Measurements from ENCODE around the gene C5AR2.
"Not testable (repeated sequence)": the region's sequence is repeated elsewhere in the genome, so short reads cannot be mapped to it uniquely, and the experiment has no call there.

The C5AR2 gene

DNA sequence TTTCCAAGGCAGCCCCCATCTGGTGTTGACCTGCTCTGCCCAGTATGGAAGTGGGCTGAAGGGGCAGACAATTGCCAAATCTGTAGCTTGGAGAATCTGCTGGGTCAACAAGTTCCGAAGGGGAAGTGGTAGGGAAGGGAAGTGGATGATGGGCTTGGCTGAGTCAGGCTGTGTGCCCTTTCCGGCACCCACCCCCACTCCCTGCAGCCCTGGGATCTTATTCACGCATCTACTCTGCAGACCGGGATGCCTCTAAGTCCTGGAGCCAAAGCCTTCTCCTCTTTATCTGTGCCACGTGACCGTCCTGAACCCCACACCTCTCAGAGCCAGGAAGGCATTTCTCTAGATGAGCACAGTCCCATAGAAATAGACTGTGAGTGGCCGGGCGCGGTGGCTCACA, 7.5 kb upstream of the C5AR2 start:
- DNase-seq, result no peak

DNA sequence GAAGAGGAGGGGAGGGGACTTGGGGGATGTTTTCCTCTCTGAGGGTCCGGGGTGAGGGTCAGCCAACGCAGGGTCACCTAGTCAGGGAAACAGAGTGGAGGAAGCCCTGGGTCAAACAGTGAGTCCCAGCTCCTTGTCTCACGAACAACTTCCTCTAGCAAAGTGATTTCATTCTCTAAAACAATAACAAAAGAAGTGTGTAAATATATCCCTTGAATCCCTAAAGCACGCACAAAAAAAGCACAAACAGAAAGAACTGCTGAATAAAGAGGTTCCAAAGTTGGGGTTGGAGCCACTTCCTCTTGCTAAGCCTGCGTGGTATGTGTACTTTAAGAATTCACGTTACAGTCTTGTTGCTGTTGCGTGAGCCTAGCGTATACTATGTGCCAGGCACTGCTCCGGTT, 1.5 kb upstream of the C5AR2 start:
- no peak for DNase-seq

DNA sequence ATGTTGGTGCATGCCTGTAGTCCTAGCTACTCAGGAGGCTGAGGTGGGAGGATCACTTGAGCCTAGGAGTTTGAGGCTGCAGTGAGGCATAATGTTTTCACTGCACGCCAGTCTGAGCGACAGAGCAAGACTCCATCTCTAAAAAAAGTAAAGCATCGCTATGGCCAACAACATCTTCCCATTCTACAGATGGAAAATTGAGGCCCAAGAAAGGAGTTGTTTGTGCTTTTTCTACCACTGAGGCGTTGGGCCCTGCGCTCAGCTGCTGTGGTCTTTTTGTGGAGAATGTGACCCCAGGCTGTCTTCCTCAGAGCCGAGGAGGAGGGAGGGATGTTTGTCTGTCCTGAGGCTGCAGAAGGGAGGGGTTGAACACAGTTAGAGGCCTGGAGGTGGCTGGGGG, 485 bp upstream of the C5AR2 start:
- DNase-seq, result no peak

DNA sequence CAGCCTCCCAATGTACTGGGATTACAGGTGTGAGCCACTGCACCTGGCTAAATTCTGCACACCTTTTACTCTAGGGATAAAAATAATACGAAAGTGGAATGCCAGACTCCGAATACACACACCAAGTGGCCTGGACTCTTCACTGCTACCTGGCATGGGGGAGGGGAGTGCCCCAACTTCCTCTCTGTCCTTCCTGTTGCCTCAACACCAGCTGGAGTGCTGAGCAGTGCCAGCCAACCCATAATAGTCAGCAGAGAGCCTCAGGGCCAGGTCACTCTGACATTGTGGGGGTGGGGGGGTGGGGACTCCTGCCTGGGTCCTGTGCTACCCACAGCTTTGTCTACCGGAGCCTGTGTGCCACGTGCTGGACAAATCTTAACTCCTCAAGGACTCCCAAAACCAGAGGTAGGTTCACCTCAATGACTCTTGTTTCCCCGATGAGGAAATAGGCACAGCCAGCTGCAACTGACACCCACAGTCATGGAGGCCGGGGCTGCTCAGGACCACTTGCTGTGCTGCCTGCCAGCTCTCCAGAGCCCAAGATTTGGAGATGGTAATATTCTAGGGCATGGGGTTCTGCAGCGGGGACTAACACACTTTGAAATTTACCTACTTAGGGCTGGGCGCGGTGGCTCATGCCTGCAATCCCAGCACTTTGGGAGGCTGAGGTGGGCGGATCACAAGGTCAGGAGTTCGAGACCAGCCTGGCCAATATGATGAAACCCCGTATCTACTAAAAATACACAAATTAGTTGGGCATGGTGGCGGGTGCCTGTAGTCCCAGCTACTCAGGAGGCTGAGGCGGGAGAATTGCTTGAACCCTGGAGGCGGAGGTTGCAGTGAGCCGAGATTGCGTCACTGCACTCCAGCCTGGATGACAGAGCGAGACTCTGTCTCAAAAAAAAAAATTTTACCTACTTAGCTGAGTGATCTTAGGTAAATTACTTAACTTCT, 5.1 kb downstream of the C5AR2 start:
- DNase-seq, result not testable (repeated sequence)

DNA sequence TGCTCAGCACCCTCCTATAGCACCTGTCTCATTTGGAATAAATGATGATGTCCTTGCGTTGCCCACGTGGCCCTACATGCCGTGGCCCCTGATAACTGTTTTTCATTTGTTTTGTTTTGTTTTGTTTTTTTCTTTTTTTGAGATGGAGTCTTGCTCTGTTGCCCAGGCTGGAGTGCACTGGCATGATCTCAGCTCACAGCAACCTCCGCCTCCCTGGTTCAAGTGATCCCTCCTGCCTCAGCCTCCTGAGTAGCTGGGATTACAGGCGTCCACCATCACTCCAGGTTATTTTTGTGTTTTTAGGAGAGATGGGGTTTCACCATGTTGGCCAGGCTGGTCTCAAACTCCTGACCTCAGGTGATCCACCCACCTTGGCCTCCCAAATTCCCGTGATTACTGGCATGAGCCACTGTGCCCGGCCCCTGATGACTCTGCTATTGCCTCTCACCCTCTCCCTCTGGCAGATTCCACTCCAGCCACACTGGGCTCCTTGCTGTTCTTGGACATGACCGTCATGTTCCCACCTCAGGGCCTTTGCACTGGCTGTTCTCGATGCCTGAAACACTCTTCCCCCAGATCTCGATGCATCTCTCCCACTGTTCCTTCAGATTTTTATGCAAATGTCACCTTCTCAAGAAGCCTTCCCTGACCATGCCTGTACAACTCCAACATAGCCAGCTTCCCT, 7.4 kb downstream of the C5AR2 start:
- no peak for DNase-seq

DNA sequence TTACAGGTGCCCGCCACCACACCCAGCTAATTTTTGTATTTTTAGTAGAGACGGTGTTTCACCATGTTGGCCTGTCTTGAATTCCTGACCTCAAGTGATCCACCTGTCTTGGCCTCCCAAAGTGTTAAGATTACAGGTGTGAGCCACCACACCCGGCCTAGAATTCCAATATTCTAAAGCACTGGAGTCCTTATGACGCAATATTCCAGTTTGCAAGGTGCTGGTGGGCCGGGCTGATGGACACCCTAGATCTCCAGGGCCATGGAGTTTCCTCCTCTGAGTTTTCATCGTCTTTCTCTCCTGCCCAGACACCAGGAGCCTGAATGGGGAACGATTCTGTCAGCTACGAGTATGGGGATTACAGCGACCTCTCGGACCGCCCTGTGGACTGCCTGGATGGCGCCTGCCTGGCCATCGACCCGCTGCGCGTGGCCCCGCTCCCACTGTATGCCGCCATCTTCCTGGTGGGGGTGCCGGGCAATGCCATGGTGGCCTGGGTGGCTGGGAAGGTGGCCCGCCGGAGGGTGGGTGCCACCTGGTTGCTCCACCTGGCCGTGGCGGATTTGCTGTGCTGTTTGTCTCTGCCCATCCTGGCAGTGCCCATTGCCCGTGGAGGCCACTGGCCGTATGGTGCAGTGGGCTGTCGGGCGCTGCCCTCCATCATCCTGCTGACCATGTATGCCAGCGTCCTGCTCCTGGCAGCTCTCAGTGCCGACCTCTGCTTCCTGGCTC, 8.7 kb downstream of the C5AR2 start:
- no peak for DNase-seq

DNA sequence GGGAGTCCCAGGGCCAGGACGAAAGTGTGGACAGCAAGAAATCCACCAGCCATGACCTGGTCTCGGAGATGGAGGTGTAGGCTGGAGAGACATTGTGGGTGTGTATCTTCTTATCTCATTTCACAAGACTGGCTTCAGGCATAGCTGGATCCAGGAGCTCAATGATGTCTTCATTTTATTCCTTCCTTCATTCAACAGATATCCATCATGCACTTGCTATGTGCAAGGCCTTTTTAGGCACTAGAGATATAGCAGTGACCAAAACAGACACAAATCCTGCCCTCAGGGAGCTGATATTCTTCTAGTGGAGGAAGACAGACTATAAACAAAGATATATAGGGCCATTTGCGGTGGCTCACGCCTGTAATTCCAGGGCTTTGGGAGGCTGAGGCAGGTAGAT, 9.8 kb downstream of the C5AR2 start:
- DNase-seq, result no peak

DNA sequence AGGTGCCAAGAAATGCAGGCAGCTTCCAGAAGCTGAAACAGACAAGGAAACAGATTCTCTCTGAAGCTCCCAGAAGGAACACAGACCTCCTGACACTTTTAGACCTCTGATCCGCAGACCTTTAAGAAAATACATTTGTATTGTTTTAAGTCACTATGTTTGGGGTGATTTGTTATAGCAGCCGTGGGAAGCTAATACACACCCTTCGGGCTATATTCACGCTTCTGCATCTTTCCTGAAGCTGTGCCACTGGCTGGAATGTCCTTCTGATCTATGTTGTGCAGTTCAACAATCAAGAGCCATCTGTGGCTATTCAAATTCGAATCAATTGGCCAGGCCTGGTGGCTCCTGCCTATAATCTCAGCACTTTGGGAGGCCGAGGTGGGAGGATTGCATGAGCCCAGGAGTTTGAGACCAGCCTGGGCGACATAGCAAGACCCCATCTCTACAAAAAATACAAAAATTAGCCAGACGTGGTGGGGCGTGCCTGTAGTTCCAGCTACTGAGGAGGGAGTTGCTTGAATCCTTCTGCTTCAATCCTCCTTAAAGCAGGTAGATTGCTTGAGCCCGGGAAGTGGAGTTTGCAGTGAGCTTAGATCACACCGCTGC, 11.3 kb downstream of the C5AR2 start:
- no peak for DNase-seq

DNA sequence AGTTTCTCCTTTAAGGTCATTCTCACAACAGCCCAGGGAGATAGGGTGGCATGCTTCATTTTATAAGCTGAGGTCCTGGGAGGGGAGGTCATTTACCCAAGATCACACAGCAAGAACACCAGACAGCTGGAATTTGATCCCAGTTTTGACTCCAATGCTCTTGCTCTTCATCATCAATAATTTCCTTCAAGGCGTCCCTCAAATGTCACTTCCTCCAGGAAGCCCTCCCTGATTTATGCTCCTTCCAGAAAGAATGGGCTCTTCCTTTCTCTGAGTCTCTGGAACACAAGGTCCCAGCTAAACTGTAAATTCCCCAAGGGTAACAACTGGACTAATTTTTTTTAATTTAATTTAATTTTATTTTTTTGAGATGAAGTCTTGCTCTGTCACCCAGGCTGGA, 12.4 kb downstream of the C5AR2 start:
- DNase-seq, result no peak

DNA sequence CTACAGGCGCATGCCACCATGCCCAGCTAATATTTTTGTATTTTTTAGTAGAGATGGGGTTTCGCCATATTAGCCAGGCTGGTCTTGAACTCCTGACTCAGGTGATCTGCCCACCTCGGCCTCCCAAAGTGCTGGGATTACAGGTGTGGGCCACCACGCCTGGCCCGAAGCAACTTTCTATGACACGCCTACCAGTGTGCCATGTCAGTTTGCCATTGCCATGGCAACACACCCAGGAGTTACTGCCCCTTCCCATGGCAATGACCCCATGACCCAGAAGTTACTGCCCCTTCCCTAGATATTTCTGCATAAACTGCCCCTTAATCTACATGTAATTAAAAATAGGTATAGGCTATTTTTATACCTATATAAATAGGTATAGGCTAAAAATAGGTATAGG, 14.0 kb downstream of the C5AR2 start:
- not testable (repeated sequence) for DNase-seq

DNA sequence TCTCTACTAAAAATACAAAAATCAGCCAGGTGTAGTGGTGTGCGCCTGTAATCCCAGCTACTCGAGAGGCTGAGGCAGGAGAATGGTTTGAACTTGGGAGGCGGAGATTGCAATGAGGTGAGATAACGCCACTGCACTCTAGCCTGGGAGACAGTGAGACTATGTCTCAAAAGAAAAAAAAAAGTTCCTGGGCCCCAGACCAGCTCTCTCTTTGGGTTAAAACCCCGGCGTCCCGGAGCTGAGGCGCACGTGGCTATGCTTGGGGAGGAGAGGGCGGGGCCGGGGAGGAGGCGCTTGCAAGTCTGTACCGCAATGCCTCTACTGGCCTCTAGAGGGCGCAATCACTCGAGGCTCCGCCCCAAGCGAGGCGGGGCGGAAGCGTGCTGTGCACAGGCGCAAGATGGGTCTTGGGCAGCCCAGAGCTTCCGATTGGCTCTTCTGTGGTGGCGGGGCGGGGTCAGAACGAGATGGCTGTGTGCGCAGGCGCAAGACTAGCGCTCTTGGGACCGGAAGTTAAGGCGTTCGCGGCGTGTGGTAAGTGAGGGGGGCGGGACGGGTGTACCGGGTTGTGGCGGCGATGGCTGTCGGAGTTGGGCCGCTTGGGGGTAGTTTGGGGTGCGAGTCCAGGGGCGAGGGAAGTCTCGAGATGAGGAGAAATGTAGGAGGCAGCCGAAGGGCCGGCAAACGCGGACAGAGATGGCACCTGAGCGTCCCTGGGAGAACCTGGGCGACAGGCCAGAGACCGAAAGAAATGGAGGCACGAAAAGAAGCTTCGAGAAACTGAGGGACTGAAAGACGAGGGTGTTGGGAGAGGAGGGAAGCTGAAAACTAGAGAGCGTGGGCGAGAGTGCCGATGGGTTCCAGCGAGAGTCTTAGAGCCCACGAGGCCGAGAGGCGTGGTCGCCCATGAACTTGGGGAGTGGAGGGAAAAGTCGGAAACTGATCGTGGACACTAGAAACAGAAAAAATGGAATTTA, 17.1 kb downstream of the C5AR2 start, which contains the start of gene DHX34:
Gene DHX34 (plus strand): TSS at position 497 of the 977 bp plus-strand sequence. CDS start 3,716 bp downstream, outside the sequence.
- peak; percentile 98 for DNase-seq

DNA sequence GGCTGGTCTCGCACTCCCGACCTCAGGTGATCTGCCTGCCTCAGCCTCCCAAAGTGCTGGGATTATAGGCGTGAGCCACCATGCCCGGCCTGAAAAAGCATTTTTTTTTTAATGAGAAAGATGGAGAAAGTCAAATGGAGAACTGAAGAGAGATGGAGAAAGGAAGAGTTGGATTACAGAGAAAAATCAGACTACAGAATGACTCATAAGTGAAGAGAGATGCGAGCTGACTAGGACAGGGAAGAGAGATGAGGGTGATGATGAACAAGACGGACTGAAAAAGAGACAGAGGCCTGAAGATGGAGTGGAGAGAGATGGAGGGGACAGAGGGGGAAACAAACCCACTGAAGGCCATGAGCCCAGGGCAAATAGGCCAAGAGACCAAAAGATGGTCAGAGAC, 18.7 kb downstream of the C5AR2 start:
- DNase-seq, result no peak

DNA sequence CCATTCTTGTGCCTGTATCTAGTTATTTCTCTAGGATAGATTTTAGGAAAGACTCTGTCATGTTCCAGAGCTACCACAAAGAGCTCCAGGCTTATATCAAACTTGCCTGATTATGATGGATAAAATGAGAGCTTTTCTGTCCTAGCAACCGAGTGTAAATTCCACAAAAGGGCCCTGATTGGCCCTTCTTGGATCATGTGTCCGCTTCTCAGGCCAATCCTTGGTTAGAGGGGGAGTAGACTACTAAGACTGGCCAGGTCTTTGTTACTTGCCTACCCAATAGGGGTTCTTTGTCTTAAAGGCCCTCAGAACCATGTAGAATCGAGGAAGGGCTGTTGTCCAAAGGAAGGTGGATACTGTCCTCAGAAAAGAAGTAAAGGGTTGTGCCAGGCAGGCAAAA, 19.6 kb downstream of the C5AR2 start:
- no peak for DNase-seq

DNA sequence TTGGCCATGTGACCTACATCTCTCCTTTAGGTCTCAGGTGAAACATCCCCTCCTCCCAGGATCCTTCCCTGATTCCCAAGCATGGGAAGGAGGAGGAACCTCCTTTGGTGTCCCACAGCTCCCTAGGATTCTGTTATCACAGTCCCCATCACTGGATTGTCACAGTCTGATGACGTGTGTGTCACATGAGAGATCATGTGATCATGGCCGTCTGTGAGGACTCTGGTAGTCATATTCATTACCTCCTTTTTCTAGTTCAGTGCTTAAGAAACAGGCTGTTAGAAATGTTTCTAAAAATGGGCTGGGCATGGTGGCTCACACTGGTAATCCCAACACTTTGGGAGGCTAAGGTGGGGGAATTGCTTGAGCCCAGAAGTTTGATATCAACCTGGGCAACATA, 20.1 kb downstream of the C5AR2 start:
- DNase-seq, result no peak

DNA sequence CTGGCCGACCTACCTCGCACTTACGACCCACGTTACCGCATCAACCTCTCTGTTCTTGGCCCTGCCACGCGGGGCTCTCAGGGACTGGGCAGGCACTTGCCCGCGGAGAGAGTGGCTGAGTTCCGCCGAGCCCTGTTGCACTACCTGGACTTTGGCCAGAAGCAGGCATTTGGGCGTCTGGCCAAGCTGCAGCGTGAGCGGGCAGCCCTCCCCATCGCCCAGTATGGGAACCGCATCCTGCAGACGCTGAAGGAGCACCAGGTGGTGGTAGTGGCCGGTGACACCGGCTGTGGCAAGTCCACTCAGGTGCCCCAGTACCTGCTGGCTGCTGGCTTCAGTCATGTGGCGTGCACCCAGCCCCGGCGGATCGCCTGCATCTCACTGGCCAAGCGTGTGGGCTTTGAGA, 21.3 kb downstream of the C5AR2 start:
- no peak for DNase-seq

DNA sequence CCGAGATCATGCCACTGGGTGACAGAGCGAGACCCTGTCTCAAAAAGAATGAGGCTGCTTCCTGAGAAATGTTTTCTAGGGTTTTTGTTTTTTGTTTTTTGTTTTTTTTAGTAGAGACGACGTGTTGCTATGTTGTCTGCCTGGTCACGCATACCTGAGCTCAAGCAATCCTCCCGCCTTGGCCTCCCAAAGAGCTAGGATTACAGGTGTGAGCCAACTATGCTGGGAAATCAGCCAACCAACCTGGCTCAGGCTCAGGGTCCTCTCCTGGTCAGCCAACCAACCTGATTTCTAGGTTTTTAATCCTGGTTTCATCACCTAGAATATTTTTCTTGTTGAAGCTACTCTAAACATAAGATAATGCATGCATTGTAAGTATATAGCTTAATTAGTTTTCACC, 24.9 kb downstream of the C5AR2 start:
- DNase-seq, result no peak

DNA sequence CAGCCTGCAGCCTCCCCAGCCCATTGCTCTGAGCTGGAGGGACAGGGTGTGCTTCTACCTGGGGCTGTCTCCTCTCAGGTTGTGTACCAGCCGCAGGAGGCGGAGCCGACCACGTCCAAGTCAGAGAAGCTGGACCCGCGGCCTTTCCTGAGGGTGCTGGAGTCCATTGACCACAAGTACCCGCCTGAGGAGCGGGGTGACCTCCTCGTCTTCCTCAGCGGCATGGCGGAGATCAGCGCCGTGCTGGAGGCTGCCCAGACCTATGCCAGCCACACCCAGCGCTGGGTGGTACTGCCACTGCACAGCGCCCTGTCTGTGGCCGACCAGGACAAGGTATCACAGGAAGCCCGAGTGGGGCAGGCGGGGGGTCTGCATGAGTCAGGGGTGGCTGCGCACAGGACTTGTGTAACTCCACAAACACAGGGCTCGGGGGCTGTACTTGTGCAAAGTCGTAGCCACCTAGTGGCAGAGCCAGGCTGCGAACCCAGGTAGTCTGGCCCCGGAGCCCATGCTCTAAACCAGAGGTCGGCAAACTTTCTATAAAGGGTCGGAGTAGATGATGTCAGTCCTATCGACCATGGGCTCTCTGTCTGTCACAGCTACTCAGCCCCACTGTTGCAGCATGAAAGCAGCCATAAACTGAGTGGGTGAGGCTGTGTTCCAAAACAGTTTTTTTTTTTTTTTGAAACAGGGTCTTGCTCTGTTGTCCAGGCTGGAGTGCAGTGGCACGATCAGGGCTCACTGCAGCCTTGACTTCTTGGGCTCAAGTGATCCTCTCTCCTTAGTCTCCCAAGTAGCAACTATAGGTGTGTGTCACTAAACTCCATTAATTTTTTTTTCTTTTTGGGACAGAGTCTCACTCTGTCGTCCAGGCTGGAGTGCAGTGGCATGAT, 26.1 kb downstream of the C5AR2 start:
- DNase-seq, result no peak

DNA sequence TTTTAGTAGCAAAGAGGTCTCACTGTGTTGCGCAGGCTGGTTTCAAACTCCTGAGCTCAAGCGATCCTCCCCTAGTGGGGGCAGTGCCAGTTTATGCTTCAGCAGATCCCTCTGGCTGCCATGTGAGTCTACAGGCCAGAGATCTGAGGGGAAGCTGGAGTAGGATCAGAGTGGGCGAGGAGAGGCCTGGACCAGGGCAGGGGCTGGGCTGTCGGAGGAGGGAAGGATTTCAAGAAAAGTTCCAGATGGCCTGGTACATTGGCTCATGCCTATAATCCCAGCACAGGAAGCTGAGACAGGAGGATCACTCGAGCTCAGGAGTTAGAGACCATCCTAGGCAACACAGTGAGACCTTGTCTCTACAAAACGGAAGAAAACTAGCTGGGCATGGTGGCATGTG, 27.0 kb downstream of the C5AR2 start:
- DNase-seq, result no peak

DNA sequence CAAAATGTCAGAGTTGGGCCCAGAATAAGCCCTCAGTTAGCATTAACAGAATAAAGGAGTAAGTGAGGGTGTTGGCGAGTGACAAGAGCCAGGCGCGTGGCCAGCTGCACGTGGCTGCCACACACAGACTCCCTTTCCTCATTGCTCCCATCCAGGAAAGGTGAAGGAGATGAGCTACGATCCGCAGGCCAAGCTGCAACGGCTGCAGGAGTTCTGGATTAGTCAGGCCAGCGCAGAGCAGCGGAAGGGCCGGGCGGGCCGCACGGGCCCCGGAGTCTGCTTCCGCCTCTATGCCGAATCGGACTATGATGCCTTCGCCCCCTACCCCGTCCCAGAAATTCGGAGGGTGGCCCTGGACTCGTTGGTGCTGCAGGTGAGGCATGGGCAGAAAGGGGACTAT, 30.3 kb downstream of the C5AR2 start:
- no peak for DNase-seq

DNA sequence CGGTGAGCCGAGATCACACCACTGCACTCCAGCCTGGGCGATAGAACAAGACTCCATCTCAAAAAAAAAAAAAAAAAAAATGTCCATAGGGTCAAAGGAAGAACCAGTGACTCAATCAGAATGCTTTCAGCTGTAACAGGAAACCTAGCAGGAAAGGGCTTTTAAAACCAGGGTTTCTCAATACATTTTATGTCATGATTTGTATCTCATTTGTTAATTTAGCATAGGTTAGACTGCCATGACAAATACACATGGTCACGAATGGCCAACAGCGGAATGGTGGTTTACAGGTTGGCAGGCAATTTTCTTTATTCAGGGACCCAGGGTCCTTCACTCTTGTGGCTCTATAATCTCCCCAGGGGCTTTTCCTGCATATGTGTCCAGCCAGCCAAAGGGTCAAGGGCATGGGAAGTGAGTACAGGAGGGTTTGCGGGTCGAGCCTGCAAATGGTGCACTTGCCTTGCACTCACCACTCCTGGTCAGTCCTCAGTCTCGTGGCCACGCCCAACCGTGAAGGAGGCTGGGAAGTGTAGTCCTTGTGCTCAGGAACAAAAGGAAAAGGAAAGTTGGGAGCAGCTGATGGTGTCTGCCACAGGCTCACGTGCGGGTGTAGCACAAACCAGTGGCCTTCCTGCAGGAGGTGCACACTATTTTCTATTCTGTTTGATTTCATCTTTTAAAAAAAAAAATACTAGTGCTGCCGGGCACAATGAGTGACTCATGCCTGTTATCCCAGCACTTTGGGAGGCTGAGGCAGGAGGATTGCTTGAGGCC, 32.0 kb downstream of the C5AR2 start:
- no peak for DNase-seq
